Osteoblast (primary cell): ENCODE data around the gene MAPT. TPM values are rescaled to one million over a fixed set of nuclear protein-coding genes. Genes with fewer than 3 reads are reported as not detected.

ENCODE experiments used
- DNase-seq: peaks from one replicate; pipeline ENCODE4 v3.0.0; 2011; ENCODE audit warnings: low spot score, mixed read lengths; ENCODE audit not compliant: insufficient read length; ENCODE audit errors: missing footprints
- H2AFZ ChIP-seq: 2 replicates; pipeline ENCODE4 v1.6.0; 2011; ENCODE audit warnings: mild to moderate bottlenecking, low read length
- H3K27ac ChIP-seq: 2 replicates; pipeline ENCODE4 v1.5.1; 2011; ENCODE audit warnings: mild to moderate bottlenecking, low read depth, low read length, moderate library complexity
- H3K27me3 ChIP-seq: 2 replicates; pipeline ENCODE4 v1.6.0; 2012; ENCODE audit warnings: mild to moderate bottlenecking, control low read depth, inconsistent platforms, low read length, moderate library complexity; ENCODE audit not compliant: insufficient read depth
- H3K36me3 ChIP-seq: 2 replicates; pipeline ENCODE4 v1.5.1; 2011; ENCODE audit warnings: mild to moderate bottlenecking, low read length, control low read depth, moderate library complexity; ENCODE audit not compliant: insufficient read depth
- H3K4me1 ChIP-seq: 2 replicates; pipeline ENCODE4 v1.5.1; 2011; ENCODE audit warnings: mild to moderate bottlenecking, low read length, control low read depth, moderate library complexity; ENCODE audit not compliant: insufficient read depth
- H3K4me2 ChIP-seq: 2 replicates; pipeline ENCODE4 v1.6.0; 2011; ENCODE audit warnings: mild to moderate bottlenecking, low read length; ENCODE audit not compliant: insufficient read depth
- H3K4me3 ChIP-seq: fragments of 200-600 bp; sonication (generic); 3 replicates; pipeline ENCODE4 v1.5.1; 2012; ENCODE audit warnings: mild to moderate bottlenecking, low read length, inconsistent platforms; ENCODE audit not compliant: insufficient read depth
- H3K79me2 ChIP-seq: 2 replicates; pipeline ENCODE4 v1.6.0; 2012; ENCODE audit warnings: mild to moderate bottlenecking, low read length, control low read depth, inconsistent platforms; ENCODE audit not compliant: insufficient read depth
- H3K9me3 ChIP-seq: 2 replicates; pipeline ENCODE4 v1.5.1; 2011; ENCODE audit warnings: low read depth, low read length, control low read depth
- H4K20me1 ChIP-seq: 2 replicates; pipeline ENCODE4 v1.6.0; 2012; ENCODE audit warnings: mild to moderate bottlenecking, low read length, control low read depth; ENCODE audit not compliant: insufficient read depth
- total RNA-seq: library from RNA; depleted of rRNA; stranded (reverse); fragments of >200 nt; gene quantifications from 2 replicates; pipeline ENCODE4 v1.2.3, GENCODE V29; 2012
- TF ChIP-seq, protein P1 (sequence below): IDR thresholded peaks from 2 replicates; pipeline ENCODE4 v1.5.1; 2011; ENCODE audit warnings: mild to moderate bottlenecking, low read depth, low read length, moderate library complexity; ENCODE audit errors: extremely low read depth

MAPT gene
- total RNA-seq, 1 donor = 0.36 TPM

DNA sequence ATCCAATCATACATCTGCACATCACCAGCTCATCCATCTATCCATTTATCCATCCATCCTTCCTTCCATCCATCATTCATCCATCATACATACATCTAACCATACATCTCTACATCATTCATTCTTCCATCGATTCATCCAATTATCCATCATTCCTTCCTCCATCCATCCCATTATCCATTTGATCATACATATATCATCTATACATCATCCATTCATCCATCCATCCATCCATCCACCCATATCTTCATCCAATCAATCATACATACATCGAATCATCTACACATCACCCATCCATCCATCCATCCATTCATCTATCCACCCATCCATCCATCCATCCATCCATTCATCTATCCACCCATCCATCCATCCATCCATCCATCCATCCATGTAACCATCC, 75.4 kb downstream of the MAPT start:
- no peaks in the 10 kb centered on the region for H3K9me3 ChIP-seq
- peaks cover 36% of the 10 kb centered on the region for H3K27me3 ChIP-seq
- H2AFZ ChIP-seq = no peak overlapping the region
- no peak for DNase-seq
- H3K4me1 ChIP-seq = no peaks in the 10 kb centered on the region
- no peak overlapping the region for H3K4me2 ChIP-seq
- H4K20me1 ChIP-seq = no peaks in the 10 kb centered on the region
- TF ChIP-seq, protein P1, sequence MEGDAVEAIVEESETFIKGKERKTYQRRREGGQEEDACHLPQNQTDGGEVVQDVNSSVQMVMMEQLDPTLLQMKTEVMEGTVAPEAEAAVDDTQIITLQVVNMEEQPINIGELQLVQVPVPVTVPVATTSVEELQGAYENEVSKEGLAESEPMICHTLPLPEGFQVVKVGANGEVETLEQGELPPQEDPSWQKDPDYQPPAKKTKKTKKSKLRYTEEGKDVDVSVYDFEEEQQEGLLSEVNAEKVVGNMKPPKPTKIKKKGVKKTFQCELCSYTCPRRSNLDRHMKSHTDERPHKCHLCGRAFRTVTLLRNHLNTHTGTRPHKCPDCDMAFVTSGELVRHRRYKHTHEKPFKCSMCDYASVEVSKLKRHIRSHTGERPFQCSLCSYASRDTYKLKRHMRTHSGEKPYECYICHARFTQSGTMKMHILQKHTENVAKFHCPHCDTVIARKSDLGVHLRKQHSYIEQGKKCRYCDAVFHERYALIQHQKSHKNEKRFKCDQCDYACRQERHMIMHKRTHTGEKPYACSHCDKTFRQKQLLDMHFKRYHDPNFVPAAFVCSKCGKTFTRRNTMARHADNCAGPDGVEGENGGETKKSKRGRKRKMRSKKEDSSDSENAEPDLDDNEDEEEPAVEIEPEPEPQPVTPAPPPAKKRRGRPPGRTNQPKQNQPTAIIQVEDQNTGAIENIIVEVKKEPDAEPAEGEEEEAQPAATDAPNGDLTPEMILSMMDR = no peak
- H3K4me3 ChIP-seq = no peak overlapping the region
- no peaks in the 10 kb centered on the region for H3K79me2 ChIP-seq
- no peak overlapping the region for H3K27ac ChIP-seq
- no peaks in the 10 kb centered on the region for H3K36me3 ChIP-seq

DNA sequence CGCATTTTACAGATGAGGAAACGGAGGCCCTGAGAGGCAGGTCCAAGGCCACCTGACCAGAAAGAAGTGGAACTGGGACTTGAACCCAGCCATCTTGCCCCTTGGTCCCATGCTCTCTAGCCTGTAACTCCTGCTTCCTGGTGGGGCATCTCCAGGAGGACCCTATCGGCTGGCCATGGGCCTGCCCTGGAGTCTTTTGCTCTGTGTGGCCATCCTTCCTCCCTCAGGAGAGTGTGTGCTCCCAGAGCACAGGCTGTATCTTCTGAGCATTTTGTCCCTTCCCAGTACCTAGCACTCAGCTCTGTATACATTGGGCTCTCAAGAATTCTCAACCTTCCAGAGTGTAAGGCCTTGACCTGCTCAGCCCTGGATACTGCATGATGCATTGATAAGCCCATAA, 76.3 kb downstream of the MAPT start:
- no peaks in the 10 kb centered on the region for H3K79me2 ChIP-seq
- no peaks in the 10 kb centered on the region for H3K9me3 ChIP-seq
- H4K20me1 ChIP-seq = no peaks in the 10 kb centered on the region
- H3K27ac ChIP-seq = no peak overlapping the region
- H3K4me1 ChIP-seq = no peaks in the 10 kb centered on the region
- H3K36me3 ChIP-seq = no peaks in the 10 kb centered on the region
- TF ChIP-seq, protein P1 = no peak
- peaks cover 34% of the 10 kb centered on the region for H3K27me3 ChIP-seq
- no peak overlapping the region for H2AFZ ChIP-seq
- peak; percentile 41 for DNase-seq
- H3K4me3 ChIP-seq = no peak overlapping the region
- no peak overlapping the region for H3K4me2 ChIP-seq

DNA sequence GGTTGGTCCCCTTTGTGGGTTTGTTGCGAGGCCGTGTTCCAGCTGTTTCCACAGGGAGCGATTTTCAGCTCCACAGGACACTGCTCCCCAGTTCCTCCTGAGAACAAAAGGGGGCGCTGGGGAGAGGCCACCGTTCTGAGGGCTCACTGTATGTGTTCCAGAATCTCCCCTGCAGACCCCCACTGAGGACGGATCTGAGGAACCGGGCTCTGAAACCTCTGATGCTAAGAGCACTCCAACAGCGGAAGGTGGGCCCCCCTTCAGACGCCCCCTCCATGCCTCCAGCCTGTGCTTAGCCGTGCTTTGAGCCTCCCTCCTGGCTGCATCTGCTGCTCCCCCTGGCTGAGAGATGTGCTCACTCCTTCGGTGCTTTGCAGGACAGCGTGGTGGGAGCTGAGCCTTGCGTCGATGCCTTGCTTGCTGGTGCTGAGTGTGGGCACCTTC, 77.4 kb downstream of the MAPT start:
- DNase-seq = peak; percentile 31
- H4K20me1 ChIP-seq = no peaks in the 10 kb centered on the region
- no peaks in the 10 kb centered on the region for H3K79me2 ChIP-seq
- H3K4me3 ChIP-seq = no peak overlapping the region
- TF ChIP-seq, protein P1 = no peak
- no peak overlapping the region for H3K4me2 ChIP-seq
- no peak overlapping the region for H3K27ac ChIP-seq
- no peaks in the 10 kb centered on the region for H3K4me1 ChIP-seq
- no peaks in the 10 kb centered on the region for H3K36me3 ChIP-seq
- no peaks in the 10 kb centered on the region for H3K9me3 ChIP-seq
- H2AFZ ChIP-seq = no peak overlapping the region
- peaks cover 25% of the 10 kb centered on the region for H3K27me3 ChIP-seq

DNA sequence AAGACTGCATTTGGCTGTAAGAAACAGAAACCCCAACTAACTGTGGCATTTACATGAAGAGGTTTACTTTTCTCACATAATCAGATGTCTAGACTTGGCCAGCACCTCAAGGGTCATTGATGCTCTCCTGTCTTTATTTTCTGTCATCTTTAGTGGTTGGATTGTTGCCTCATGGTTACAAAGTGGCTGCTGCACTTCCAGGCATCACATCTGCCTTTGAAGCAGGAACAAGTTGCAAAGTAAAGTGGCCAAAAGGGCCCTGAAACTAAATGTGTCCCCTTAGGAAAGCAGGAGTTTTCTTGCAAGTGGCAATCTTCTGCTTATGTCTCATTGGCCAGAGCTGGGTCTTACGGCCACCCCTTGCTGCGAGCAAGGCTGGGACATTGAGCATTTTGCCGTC, 78.2 kb downstream of the MAPT start:
- Histone ChIP-seq H2AFZ (no peak overlapping the region), H3K36me3 (no peaks in the 10 kb centered on the region), H3K79me2 (no peaks in the 10 kb centered on the region), H3K9me3 (no peaks in the 10 kb centered on the region), H3K4me2 (no peak overlapping the region), H3K27ac (no peak overlapping the region), H3K27me3 (peaks cover 19% of the 10 kb centered on the region), H3K4me1 (no peaks in the 10 kb centered on the region), H4K20me1 (no peaks in the 10 kb centered on the region), H3K4me3 (no peak overlapping the region)
- TF ChIP-seq, protein P1 = no peak
- DNase-seq = no peak
